K562 (cell line): ENCODE measurements around the gene PPP1R3C. TPM values are rescaled to one million over a fixed set of nuclear protein-coding genes. Genes with fewer than 3 reads are reported as not detected.

ENCODE experiments used
- ATAC-seq: fragments of 200-7000 bp; cut with Tn5 transposase; 3 replicates; pipeline ENCODE4 v1.9.1; 2020; ENCODE audit warnings: moderate library complexity
- BruUV-seq: library from RNA; stranded (reverse); fragments of 400-500 nt; replicated peaks from 2 replicates; lab custom pipeline; 2021; lab: Mats Ljungman, UMichigan
- CTCF ChIA-PET: fragments of 300-600 bp; formaldehyde crosslinking; extraction: SDS; loops from one replicate; lab custom pipeline; 2021; ENCODE audit warnings: low intra/inter-chr PET ratio; lab: Yijun Ruan, JAX
- POLR2A ChIA-PET: fragments of 300-600, 350-650 bp; sonication (Branson Sonifier 250); formaldehyde crosslinking; extraction: SDS; loops from one replicate; lab custom pipeline; 2021; ENCODE audit warnings: antibody characterized with exemption, inconsistent platforms; lab: Yijun Ruan, JAX
- DNase-seq, 4 experiments: peaks; one replicate each; pipeline versions ENCODE4 v3.0.0 to v3.0.0-alpha.2; 2011 to 2018; ENCODE audit warnings: low spot score in 3 of 4, mixed read lengths in 3 of 4; ENCODE audit errors: extremely low read depth in 1 of 4
- FAIRE-seq: peaks from 2 replicates; lab custom pipeline; 2011; peaks lifted over from hg19 to GRCh38; lab: Jason Lieb, UNC
- H2AFZ ChIP-seq: 2 replicates; pipeline ENCODE4 v1.6.0; 2011; ENCODE audit warnings: low read depth, low read length, control low read depth, inconsistent platforms
- H3K27ac ChIP-seq: fragments of 200-600 bp; 3 replicates; pipeline ENCODE4 v1.8.0; 2011; ENCODE audit warnings: low read depth, mild to moderate bottlenecking, control low read depth, inconsistent platforms, low read length, moderate library complexity, mixed read lengths; ENCODE audit errors: extremely low read depth
- H3K27me3 ChIP-seq, 2 experiments: fragments of 300-600 bp in 1 of 2; 2 replicates in 1 of 2; 3 replicates in 1 of 2; pipeline versions ENCODE4 v1.6.0 to v1.8.0; 2011; ENCODE audit warnings: inconsistent platforms in 2 of 2, low read length in 2 of 2, mild to moderate bottlenecking in 1 of 2, mixed read lengths in 1 of 2, moderate library complexity in 1 of 2; ENCODE audit not compliant: control insufficient read depth in 2 of 2, insufficient read depth in 2 of 2
- H3K36me3 ChIP-seq: fragments of 300-600 bp; 3 replicates; pipeline ENCODE4 v1.8.0; 2011; ENCODE audit warnings: mild to moderate bottlenecking, low read length, inconsistent platforms; ENCODE audit not compliant: control insufficient read depth, insufficient read depth
- H3K4me1 ChIP-seq, 2 experiments: fragments of 200-600 bp in 1 of 2; replicated peaks in 1 of 2; 2 replicates in 1 of 2; 3 replicates in 1 of 2; pipeline versions ENCODE4 v1.5.1 to v1.8.0; 2011; ENCODE audit warnings: inconsistent platforms in 2 of 2, low read length in 2 of 2, mild to moderate bottlenecking in 1 of 2, mixed read lengths in 1 of 2, moderate library complexity in 1 of 2; ENCODE audit not compliant: control insufficient read depth in 2 of 2, insufficient read depth in 2 of 2
- H3K4me2 ChIP-seq: 2 replicates; pipeline ENCODE4 v1.6.1; 2011; ENCODE audit warnings: low read length, control low read depth, inconsistent platforms, mixed read lengths; ENCODE audit not compliant: insufficient read depth
- H3K4me3 ChIP-seq: fragments of 200-600 bp; sonication (generic), shearing (Covaris generic); 2 replicates; pipeline ENCODE4 v1.5.1; 2016; ENCODE audit warnings: control low read depth, inconsistent platforms
- H3K79me2 ChIP-seq: fragments of 200-600 bp; 3 replicates; pipeline ENCODE4 v1.8.0; 2011; ENCODE audit warnings: low read length, inconsistent platforms; ENCODE audit not compliant: control insufficient read depth, insufficient read depth
- H3K9ac ChIP-seq, 2 experiments: 2 replicates each; pipeline versions ENCODE4 v1.6.0 to v1.6.1; 2011; ENCODE audit warnings: low read depth in 2 of 2, low read length in 2 of 2, control low read depth in 1 of 2, inconsistent platforms in 1 of 2, mild to moderate bottlenecking in 1 of 2, mixed read lengths in 1 of 2; ENCODE audit not compliant: insufficient read depth in 1 of 2
- H3K9me1 ChIP-seq: one replicate; pipeline ENCODE4 v1.6.0; 2011; ENCODE audit warnings: inconsistent platforms, mild to moderate bottlenecking, low read length, moderate library complexity; ENCODE audit not compliant: control insufficient read depth, insufficient read depth
- H3K9me3 ChIP-seq: replicated peaks from 2 replicates; pipeline ENCODE4 v1.5.1; 2011; ENCODE audit warnings: low read depth, low read length, inconsistent platforms; ENCODE audit not compliant: control insufficient read depth, insufficient read depth
- H4K20me1 ChIP-seq: replicated peaks from 2 replicates; pipeline ENCODE4 v1.6.1; 2011; ENCODE audit warnings: low read length, inconsistent platforms, mixed read lengths; ENCODE audit not compliant: control insufficient read depth, insufficient read depth
- BDP1 ChIP-seq: IDR thresholded peaks from 3 replicates; pipeline ENCODE4 v1.6.1; 2011; ENCODE audit not compliant: insufficient read length, insufficient read depth
- DMBX1 ChIP-seq: fragments of 250-450 bp; sonication (Bioruptor Pico); IDR thresholded peaks from 2 replicates; pipeline ENCODE4 v1.8.0; 2022; ENCODE audit warnings: inconsistent platforms, mild to moderate bottlenecking, moderate library complexity, borderline replicate concordance
- EP300 ChIP-seq: IDR thresholded peaks from 2 replicates; pipeline ENCODE4 v1.6.1; 2012; ENCODE audit warnings: low read length, improper control_type of control experiment
- NFIC ChIP-seq: fragments of 450-650 bp; IDR thresholded peaks from 2 replicates; pipeline ENCODE4 v1.6.1; 2017; ENCODE audit warnings: mild to moderate bottlenecking, inconsistent platforms
- POLR2AphosphoS5 ChIP-seq: IDR thresholded peaks from 2 replicates; pipeline ENCODE4 v1.6.1; 2011; ENCODE audit warnings: mild to moderate bottlenecking, low read depth, low read length, moderate library complexity; ENCODE audit not compliant: control insufficient read depth, insufficient read depth
- WGBS: fragments of 100-300 bp; shearing (Covaris generic); methylation state at CpG from one replicate; pipeline ENCODE4 v1.1.6; 2016; ENCODE audit warnings: low coverage, mixed read lengths; ENCODE audit not compliant: insufficient coverage; ENCODE audit errors: missing lambda C conversion rate; 5-methylcytosine and 5-hydroxymethylcytosine counted together
- in situ Hi-C: fragments of 300-500 bp; cut with MboI; formaldehyde crosslinking; loops from 4 replicates; pipeline ENCODE4 v1.15.0; 2018; ENCODE audit warnings: inconsistent platforms, mixed read lengths
- intact Hi-C: fragments of 100-400 bp; cut with micrococcal nuclease; formaldehyde crosslinking; loops from 2 replicates; pipeline ENCODE4 v1.14.2; 2022
- polyA plus RNA-seq, 8 experiments: library from polyadenylated mRNA; depleted of rRNA in 4 of 8; stranded (reverse) in 5 of 8; unstranded in 3 of 8; fragments of >200 nt; fragmentation: Nextera tagmentation in 2 of 8; fragmentation: Illumina TruSeq in 1 of 8; extraction: Ambion mirVana in 2 of 8; extraction: Trizol in 1 of 8; gene quantifications; 2 replicates each; pipeline versions ENCODE4 v1.2.1 to v1.2.3, GENCODE V29; 2011 to 2014; ENCODE audit warnings: inconsistent platforms in 1 of 8, missing spikeins in 1 of 8
- total RNA-seq, 7 experiments: library from RNA; depleted of rRNA in 6 of 7; stranded (reverse); fragments of >200 nt in 6 of 7; fragmentation: Illumina TruSeq in 2 of 7; extraction: Trizol in 2 of 7; gene quantifications; 2 replicates each; pipeline versions ENCODE4 v1.2.1 to v1.2.3, GENCODE V29; 2011 to 2021; ENCODE audit warnings: low replicate concordance in 1 of 7
- TF ChIP-seq, protein P1 (sequence below): fragments of 450-650 bp; formaldehyde crosslinking; IDR thresholded peaks from 2 replicates; pipeline ENCODE4 v1.4.0; 2020; ENCODE audit warnings: mild to moderate bottlenecking, mixed read lengths

Gene PPP1R3C
- total and polyA plus RNA-seq, 9 of the 15 experiments (the other 6 are each of a cell fraction or from before 2014, with no cell fraction given), result 0.06 to 0.24 (median 0.12) TPM; not detected in 3

- TF ChIP-seq, protein P1, sequence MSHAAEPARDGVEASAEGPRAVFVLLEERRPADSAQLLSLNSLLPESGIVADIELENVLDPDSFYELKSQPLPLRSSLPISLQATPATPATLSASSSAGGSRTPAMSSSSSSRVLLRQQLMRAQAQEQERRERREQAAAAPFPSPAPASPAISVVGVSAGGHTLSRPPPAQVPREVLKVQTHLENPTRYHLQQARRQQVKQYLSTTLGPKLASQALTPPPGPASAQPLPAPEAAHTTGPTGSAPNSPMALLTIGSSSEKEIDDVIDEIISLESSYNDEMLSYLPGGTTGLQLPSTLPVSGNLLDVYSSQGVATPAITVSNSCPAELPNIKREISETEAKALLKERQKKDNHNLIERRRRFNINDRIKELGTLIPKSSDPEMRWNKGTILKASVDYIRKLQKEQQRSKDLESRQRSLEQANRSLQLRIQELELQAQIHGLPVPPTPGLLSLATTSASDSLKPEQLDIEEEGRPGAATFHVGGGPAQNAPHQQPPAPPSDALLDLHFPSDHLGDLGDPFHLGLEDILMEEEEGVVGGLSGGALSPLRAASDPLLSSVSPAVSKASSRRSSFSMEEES, result no peak
- no peak for TF ChIP-seq NFIC
- TF ChIP-seq POLR2AphosphoS5, result no peak
- TF ChIP-seq EP300, result no peak
These were observed 31.6 kb upstream of the PPP1R3C start (continued) for GRCh38 chr10:91664426-91664825.

DNA sequence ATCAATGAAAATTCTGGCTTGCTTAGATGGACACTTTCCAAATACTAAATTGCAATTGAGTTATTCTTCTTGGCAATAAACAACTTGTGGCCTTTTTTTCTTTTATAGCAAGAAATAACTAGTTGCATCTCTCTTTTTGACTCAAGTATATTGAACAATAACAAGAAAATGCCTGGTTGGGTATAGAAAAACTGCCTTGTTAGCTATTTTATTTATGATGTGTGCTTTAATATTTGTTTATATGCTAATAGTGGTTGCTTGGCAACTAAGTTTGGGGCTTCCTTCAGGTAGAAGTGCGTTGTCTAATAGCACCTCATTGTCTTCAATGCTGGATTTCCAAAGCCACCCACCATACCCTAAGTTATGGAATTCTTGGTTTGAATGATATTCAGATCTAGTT is 30.1 kb upstream of the PPP1R3C start:
- POLR2A ChIA-PET, result no interaction called here

More for the DNA sequence above, 30.1 kb upstream of the PPP1R3C start:
- intact Hi-C loops, result no loop called here
- Histone ChIP-seq H4K20me1 (no peaks in the 10 kb centered on the region), H3K4me3 (no peak overlapping the region), H3K79me2 (no peaks in the 10 kb centered on the region), H3K4me1 (no peaks in the 10 kb centered on the region), H3K9ac (no peak overlapping the region), H3K27me3 (no peaks in the 10 kb centered on the region; a peak in 1 of 5 replicates), H3K9me3 (no peaks in the 10 kb centered on the region), H3K27ac (no peak overlapping the region), H3K4me2 (no peak overlapping the region), H3K9me1 (no peaks in the 10 kb centered on the region), H2AFZ (no peak overlapping the region), H3K36me3 (no peaks in the 10 kb centered on the region)
- in situ Hi-C loops, result no loop called here
- TF ChIP-seq BDP1, result no peak
- TF ChIP-seq DMBX1 (CRISPR knock-in tag), result no peak
- DNase-seq (no peak), ATAC-seq (no peak), FAIRE-seq (no peak)
- CTCF ChIA-PET, result no interaction called here
- no TSS peak for BruUV-seq
- WGBS, result 8% methylated on average over 1 of the region's 1 CpG
